Measurements from ENCODE around the gene RCC2. TPM values are rescaled to one million over a fixed set of nuclear protein-coding genes. Genes with fewer than 3 reads are reported as not detected.

RCC2 gene
- total and polyA plus RNA-seq, 2 donors (not counting 1 experiment from before 2014, with no cell fraction given): 21.5 to 23.6 TPM

DNA sequence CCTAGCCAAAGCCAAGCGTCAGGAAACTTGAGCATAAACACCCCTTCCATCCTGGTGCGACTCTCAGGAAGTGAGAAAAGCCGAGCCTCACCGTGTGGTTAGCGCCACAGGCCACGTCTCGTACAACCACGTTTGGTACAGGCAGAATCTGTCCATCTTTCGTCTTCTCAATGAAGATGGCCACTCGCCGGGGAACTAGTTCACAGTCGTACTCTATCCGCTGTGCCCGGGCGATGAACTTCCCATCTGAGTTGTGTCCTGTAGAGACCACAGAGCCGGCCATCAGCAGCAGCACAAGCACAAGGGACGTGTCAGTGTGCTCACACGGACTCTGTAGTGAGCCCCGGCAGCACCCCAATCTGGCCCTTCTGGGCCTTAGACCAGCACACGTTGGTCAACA is 23.1 kb downstream of the RCC2 start:
- Histone ChIP-seq H3K4me2 (ENCODE audit: extremely low read depth, insufficient read depth, low read length) (no peak overlapping the region), H4K20me1 (ENCODE audit: control insufficient read depth, extremely low read depth, insufficient read depth, low read length) (no peaks in the 10 kb centered on the region), H3K27me3 (ENCODE audit: control insufficient read depth, insufficient read depth, low read length) (no peaks in the 10 kb centered on the region), H3K36me3 (ENCODE audit: control insufficient read depth, insufficient read depth, low read length) (peaks cover 18% of the 10 kb centered on the region), H3K9ac (ENCODE audit: insufficient read depth, low read length) (no peak overlapping the region), H3K9me3 (ENCODE audit: control insufficient read depth, insufficient read depth, low read depth, low read length) (no peaks in the 10 kb centered on the region), H3K4me1 (ENCODE audit: control insufficient read depth, extremely low read depth, insufficient read depth, low read length) (no peaks in the 10 kb centered on the region), H2AFZ (ENCODE audit: low read length) (no peak overlapping the region), H3K27ac (ENCODE audit: insufficient read depth, low read length) (no peak overlapping the region), H3K4me3 (replicated peaks in 1 of 4; ENCODE audit: control extremely low read depth in 1 of 4, insufficient read depth in 1 of 4, low read depth in 3 of 4, low read length in 4 of 4) (no peak overlapping the region), H3K79me2 (ENCODE audit: control insufficient read depth, insufficient read depth, low read length) (no peaks in the 10 kb centered on the region)
- no peak for DNase-seq (ENCODE audit: low read depth in 2 of 2)
- no peak for TF ChIP-seq EZH2 (IDR thresholded peaks at IDR 0.05; ENCODE audit: low read length, missing control alignments)
- TF ChIP-seq, protein P1, sequence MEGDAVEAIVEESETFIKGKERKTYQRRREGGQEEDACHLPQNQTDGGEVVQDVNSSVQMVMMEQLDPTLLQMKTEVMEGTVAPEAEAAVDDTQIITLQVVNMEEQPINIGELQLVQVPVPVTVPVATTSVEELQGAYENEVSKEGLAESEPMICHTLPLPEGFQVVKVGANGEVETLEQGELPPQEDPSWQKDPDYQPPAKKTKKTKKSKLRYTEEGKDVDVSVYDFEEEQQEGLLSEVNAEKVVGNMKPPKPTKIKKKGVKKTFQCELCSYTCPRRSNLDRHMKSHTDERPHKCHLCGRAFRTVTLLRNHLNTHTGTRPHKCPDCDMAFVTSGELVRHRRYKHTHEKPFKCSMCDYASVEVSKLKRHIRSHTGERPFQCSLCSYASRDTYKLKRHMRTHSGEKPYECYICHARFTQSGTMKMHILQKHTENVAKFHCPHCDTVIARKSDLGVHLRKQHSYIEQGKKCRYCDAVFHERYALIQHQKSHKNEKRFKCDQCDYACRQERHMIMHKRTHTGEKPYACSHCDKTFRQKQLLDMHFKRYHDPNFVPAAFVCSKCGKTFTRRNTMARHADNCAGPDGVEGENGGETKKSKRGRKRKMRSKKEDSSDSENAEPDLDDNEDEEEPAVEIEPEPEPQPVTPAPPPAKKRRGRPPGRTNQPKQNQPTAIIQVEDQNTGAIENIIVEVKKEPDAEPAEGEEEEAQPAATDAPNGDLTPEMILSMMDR (conservative IDR thresholded peaks at IDR 0.05 in 1 of 2, IDR thresholded peaks at IDR 0.05 in 1 of 2; ENCODE audit: low read depth in 1 of 2, low read length in 2 of 2): no peak

DNA sequence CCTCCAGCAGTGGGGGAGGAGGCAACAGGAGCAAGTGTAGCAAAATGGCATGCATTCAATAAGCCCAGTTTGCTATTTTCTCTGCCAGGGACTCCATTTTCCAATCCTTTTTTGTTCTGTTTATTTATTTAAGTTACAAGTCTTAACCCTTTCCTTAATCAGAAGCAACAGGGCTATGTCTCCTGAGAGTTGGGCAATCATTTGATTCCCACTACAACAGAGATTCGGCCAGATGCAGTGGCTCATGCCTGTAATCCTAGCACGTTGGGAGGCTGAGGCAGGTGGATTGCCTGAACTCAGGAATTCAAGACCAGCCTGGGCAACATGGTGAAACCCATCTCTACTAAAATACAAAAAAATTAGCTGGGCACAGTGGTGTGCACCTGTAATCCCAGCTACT is 25.5 kb downstream of the RCC2 start:
- no peak overlapping the region for H3K4me2 ChIP-seq (ENCODE audit: extremely low read depth, insufficient read depth, low read length)
- H3K79me2 ChIP-seq (ENCODE audit: control insufficient read depth, insufficient read depth, low read length): no peaks in the 10 kb centered on the region
- H2AFZ ChIP-seq (ENCODE audit: low read length): no peak overlapping the region
- peak in 1 of 2 donors; percentile 42 for DNase-seq (ENCODE audit: low read depth in 2 of 2)
- H3K27me3 ChIP-seq (ENCODE audit: control insufficient read depth, insufficient read depth, low read length): no peaks in the 10 kb centered on the region
- H4K20me1 ChIP-seq (ENCODE audit: control insufficient read depth, extremely low read depth, insufficient read depth, low read length): no peaks in the 10 kb centered on the region
- H3K9me3 ChIP-seq (ENCODE audit: control insufficient read depth, insufficient read depth, low read depth, low read length): no peaks in the 10 kb centered on the region
- no peak overlapping the region for H3K4me3 ChIP-seq (replicated peaks in 1 of 4; ENCODE audit: control extremely low read depth in 1 of 4, insufficient read depth in 1 of 4, low read depth in 3 of 4, low read length in 4 of 4)
- no peak overlapping the region for H3K9ac ChIP-seq (ENCODE audit: insufficient read depth, low read length)
- H3K36me3 ChIP-seq (ENCODE audit: control insufficient read depth, insufficient read depth, low read length): peaks cover 14% of the 10 kb centered on the region
- TF ChIP-seq, protein P1 (conservative IDR thresholded peaks at IDR 0.05 in 1 of 2, IDR thresholded peaks at IDR 0.05 in 1 of 2; ENCODE audit: low read depth in 1 of 2, low read length in 2 of 2): no peak
- no peak for TF ChIP-seq EZH2 (IDR thresholded peaks at IDR 0.05; ENCODE audit: low read length, missing control alignments)
- H3K27ac ChIP-seq (ENCODE audit: insufficient read depth, low read length): no peak overlapping the region
- H3K4me1 ChIP-seq (ENCODE audit: control insufficient read depth, extremely low read depth, insufficient read depth, low read length): no peaks in the 10 kb centered on the region

DNA sequence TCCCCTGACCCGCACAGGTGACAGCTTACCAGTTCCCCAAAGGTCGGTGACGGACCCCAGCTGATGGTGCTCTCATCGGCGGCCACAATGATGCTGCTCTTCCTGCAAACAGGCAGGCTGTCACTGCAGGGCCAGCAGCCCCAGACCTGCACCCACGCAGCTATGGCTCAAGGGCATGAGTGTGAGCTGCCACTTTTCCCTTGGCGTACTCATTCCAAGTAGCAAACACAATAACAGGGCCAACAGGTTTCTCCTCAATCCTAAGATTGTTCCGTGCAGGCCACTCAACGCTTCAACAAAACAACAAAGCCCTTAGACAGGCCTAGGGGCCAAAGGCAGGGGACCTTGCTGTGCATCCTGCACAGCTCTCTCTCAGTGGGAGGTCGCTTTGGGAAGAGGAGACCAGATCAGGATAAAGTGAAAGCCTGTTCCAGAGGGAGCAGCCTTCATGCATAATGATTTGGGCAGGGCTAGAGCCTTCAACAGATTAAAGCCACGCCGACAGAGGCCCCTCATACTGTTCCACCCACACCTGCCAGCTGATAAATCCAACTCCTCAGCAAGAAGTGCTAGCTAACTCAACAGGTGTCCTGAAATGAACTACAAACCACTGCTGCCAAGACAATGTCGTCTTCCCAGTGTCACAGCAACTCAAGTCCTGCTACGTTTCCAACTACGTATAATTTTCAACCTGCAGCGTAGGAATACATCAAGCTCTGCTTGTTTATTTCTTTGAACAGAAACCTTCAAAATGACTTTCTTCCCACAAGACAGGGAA is 27.2 kb downstream of the RCC2 start:
- Histone ChIP-seq H2AFZ (ENCODE audit: low read length) (no peak overlapping the region), H3K27ac (ENCODE audit: insufficient read depth, low read length) (no peak overlapping the region), H3K27me3 (ENCODE audit: control insufficient read depth, insufficient read depth, low read length) (no peaks in the 10 kb centered on the region), H3K4me2 (ENCODE audit: extremely low read depth, insufficient read depth, low read length) (no peak overlapping the region), H3K4me1 (ENCODE audit: control insufficient read depth, extremely low read depth, insufficient read depth, low read length) (no peaks in the 10 kb centered on the region), H4K20me1 (ENCODE audit: control insufficient read depth, extremely low read depth, insufficient read depth, low read length) (no peaks in the 10 kb centered on the region), H3K79me2 (ENCODE audit: control insufficient read depth, insufficient read depth, low read length) (no peaks in the 10 kb centered on the region), H3K9ac (ENCODE audit: insufficient read depth, low read length) (no peak overlapping the region), H3K36me3 (ENCODE audit: control insufficient read depth, insufficient read depth, low read length) (peaks cover 14% of the 10 kb centered on the region), H3K4me3 (replicated peaks in 1 of 4; ENCODE audit: control extremely low read depth in 1 of 4, insufficient read depth in 1 of 4, low read depth in 3 of 4, low read length in 4 of 4) (no peak overlapping the region), H3K9me3 (ENCODE audit: control insufficient read depth, insufficient read depth, low read depth, low read length) (no peaks in the 10 kb centered on the region)
- TF ChIP-seq, protein P1 (conservative IDR thresholded peaks at IDR 0.05 in 1 of 2, IDR thresholded peaks at IDR 0.05 in 1 of 2; ENCODE audit: low read depth in 1 of 2, low read length in 2 of 2): no peak
- TF ChIP-seq EZH2 (IDR thresholded peaks at IDR 0.05; ENCODE audit: low read length, missing control alignments): no peak
- DNase-seq (ENCODE audit: low read depth in 2 of 2): no peak
